Muscle of leg (tissue), 16 donors: Measurements from ENCODE around the gene MSGN1. TPM values are rescaled to one million over a fixed set of nuclear protein-coding genes. Genes with fewer than 3 reads are reported as not detected.

Source experiments
- DNase-seq: peaks from one replicate; pipeline ENCODE4 v3.0.0; 2013
- H3K27ac ChIP-seq: one replicate; pipeline ENCODE4 v1.5.1; 2013; ENCODE audit warnings: mild to moderate bottlenecking, low read length, control low read depth
- H3K27me3 ChIP-seq: one replicate; pipeline ENCODE4 v1.6.1; 2013; ENCODE audit warnings: low read length; ENCODE audit not compliant: control insufficient read depth, insufficient read depth
- H3K36me3 ChIP-seq: one replicate; pipeline ENCODE4 v1.6.1; 2013; ENCODE audit warnings: low read length; ENCODE audit not compliant: control insufficient read depth, insufficient read depth
- H3K4me1 ChIP-seq: one replicate; pipeline ENCODE4 v1.6.1; 2013; ENCODE audit warnings: low read length; ENCODE audit not compliant: control insufficient read depth, insufficient read depth
- H3K4me3 ChIP-seq: one replicate; pipeline ENCODE4 v1.5.1; 2013; ENCODE audit warnings: low read length, control low read depth
- H3K9me3 ChIP-seq: replicated peaks from 2 replicates; pipeline ENCODE4 v1.6.1; 2013; ENCODE audit warnings: low read depth, low read length; ENCODE audit not compliant: control insufficient read depth
- WGBS: methylation state at CpG from one replicate; pipeline ENCODE4 v1.1.5; 2013; ENCODE audit warnings: missing lambda C conversion rate; ENCODE audit not compliant: insufficient coverage; 5-methylcytosine and 5-hydroxymethylcytosine counted together
- long read RNA-seq, 11 donors: transcript quantifications; one replicate each; lab custom pipeline, GENCODE V29; 2026
- polyA plus RNA-seq, 8 donors: library from polyadenylated mRNA; unstranded; fragments of 120-200 nt; gene quantifications; one replicate each; pipeline versions ENCODE4 v1.2.1 to v1.2.3, GENCODE V29; 2013; ENCODE audit warnings: inconsistent platforms in 1 of 8, low replicate concordance in 1 of 8; ENCODE audit not compliant: insufficient read length in 8 of 8, insufficient read depth in 1 of 8
- total RNA-seq: library from RNA; stranded (reverse); fragments of 120-200 nt; gene quantifications from one replicate; pipeline ENCODE4 v1.2.4, GENCODE V29; 2013

MSGN1 gene, protein sequence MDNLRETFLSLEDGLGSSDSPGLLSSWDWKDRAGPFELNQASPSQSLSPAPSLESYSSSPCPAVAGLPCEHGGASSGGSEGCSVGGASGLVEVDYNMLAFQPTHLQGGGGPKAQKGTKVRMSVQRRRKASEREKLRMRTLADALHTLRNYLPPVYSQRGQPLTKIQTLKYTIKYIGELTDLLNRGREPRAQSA
- total RNA-seq (1.2 TPM), polyA plus RNA-seq (1 to 10 TPM in 5 of 8 donors, under 1 TPM in 2, not detected in 1; 0.35 to 2.3 (median 1.6) TPM)
- long read RNA-seq, donor 1 = 0 reads
- long read RNA-seq, donor 2 = 0 reads
- long read RNA-seq, donor 3, partial matches to known transcripts = 0 of 2 reads
- long read RNA-seq, donor 3, other reads (novel, unspliced or antisense) = 0 of 2 reads
- long read RNA-seq, donor 4, partial matches to known transcripts = 0 of 1 reads
- long read RNA-seq, donor 4, other reads (novel, unspliced or antisense) = 0 of 1 reads
- long read RNA-seq, donor 5 = 0 reads
- long read RNA-seq, donor 6, partial matches to known transcripts = 0 of 2 reads
- long read RNA-seq, donor 6, other reads (novel, unspliced or antisense) = 0 of 2 reads
- long read RNA-seq, donor 7 = 0 reads
- long read RNA-seq, donor 8 = 0 reads
- long read RNA-seq, donor 9 = 0 reads
- long read RNA-seq, donor 10 = 0 reads
- long read RNA-seq, donor 11, partial matches to known transcripts = 0 of 3 reads
- long read RNA-seq, donor 11, other reads (novel, unspliced or antisense) = 0 of 3 reads

DNA sequence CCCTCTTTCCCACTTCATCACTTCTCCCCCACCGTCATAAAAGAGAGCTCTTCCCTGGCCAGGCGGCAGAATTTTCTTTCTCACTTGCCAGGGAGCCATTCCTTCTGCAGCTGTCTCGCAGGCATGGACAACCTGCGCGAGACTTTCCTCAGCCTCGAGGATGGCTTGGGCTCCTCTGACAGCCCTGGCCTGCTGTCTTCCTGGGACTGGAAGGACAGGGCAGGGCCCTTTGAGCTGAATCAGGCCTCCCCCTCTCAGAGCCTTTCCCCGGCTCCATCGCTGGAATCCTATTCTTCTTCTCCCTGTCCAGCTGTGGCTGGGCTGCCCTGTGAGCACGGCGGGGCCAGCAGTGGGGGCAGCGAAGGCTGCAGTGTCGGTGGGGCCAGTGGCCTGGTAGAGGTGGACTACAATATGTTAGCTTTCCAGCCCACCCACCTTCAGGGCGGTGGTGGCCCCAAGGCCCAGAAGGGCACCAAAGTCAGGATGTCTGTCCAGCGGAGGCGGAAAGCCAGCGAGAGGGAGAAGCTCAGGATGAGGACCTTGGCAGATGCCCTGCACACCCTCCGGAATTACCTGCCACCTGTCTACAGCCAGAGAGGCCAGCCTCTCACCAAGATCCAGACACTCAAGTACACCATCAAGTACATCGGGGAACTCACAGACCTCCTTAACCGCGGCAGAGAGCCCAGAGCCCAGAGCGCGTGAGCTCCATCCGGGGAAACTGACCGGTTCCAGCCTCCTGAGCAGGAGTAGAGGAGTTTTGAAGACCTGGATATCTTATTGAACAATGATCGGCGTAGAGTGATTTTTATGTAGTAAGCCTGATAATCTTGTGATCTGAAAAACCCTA lies at the start of gene MSGN1:
Gene MSGN1, plus strand, starts transcription at position 65 of the 850 bp plus-strand sequence. Its CDS starts 59 bp downstream, at position 124.
- H3K27ac ChIP-seq = no peak within 1 kb of the TSS
- DNase-seq = no peak
- peaks cover 35% of the 10 kb centered on the region for H3K4me1 ChIP-seq
- no peaks in the 10 kb centered on the region for H3K9me3 ChIP-seq
- H3K4me3 ChIP-seq = no peak within 1 kb of the TSS
- no peaks in the 10 kb centered on the region for H3K36me3 ChIP-seq
- H3K27me3 ChIP-seq = no peaks in the 10 kb centered on the region
- 69% methylated on average over 16 of the region's 26 CpGs for WGBS

DNA sequence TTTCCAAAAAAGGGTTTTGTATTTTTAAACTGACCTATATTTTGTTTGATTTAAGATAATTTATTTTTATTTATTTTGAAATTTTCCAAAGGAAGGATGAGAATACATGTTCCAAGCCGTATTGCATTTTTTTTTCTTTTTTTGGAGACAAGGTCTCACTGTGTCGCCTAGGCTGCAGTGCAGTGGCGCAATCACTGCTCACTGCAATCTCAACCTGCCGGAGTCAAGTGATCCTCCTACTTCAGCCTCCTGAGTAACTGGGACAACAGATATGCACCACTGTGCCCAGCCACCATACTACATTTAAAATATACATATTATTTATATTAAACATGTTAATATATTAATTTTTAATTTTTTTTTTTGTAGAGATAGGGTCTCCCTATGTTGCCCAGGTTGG lies 47.4 kb upstream of the MSGN1 start:
- DNase-seq = no peak
- Histone ChIP-seq H3K4me1 (no peaks in the 10 kb centered on the region), H3K27ac (no peak overlapping the region), H3K27me3 (no peaks in the 10 kb centered on the region), H3K9me3 (no peaks in the 10 kb centered on the region), H3K36me3 (peaks cover 4% of the 10 kb centered on the region), H3K4me3 (no peak overlapping the region)
- WGBS = 96% methylated on average over 3 of the region's 4 CpGs

DNA sequence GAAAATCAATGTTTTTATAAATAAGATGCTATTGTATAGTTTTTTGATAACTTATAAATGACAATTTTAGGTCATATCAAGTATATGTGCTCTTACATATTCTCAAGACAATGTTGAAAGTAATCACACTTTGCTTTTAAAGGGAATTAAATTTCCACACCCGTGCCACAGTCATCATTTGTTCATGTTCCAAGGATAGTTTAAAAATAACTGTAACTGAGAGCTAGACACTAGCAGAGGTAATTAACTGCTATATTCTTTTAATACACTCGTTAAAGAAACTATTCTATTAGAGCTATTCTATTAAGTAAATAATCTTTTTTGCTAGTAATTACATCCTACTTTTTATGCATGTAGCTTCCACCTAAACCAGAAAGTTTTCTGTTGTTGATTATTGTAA lies 44.3 kb upstream of the MSGN1 start:
- Histone ChIP-seq H3K27me3 (no peaks in the 10 kb centered on the region), H3K36me3 (peaks cover 3% of the 10 kb centered on the region), H3K9me3 (no peaks in the 10 kb centered on the region), H3K4me1 (no peaks in the 10 kb centered on the region), H3K27ac (no peak overlapping the region), H3K4me3 (no peak overlapping the region)
- WGBS = no CpG with 5 or more reads among the region's 2 CpGs
- DNase-seq = no peak

DNA sequence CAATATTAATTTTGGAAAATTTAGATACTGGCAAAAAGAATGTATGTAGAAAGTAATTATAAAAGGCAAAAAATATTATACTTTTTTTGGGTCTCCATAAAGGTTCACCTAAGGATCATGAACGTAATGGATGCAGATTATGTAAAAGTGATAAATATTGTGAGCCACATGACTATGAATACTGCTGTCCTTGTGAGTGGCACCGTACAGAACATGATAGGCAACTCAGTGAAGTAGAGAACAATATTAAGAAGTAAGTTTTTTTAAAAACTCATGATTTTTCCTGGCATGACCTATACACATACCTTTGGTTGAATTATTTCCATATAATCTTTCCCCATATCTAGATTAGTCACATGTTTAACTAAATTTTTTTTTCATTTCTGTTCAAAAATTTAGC lies 43.7 kb upstream of the MSGN1 start:
- Histone ChIP-seq H3K27ac (no peak overlapping the region), H3K27me3 (no peaks in the 10 kb centered on the region), H3K9me3 (no peaks in the 10 kb centered on the region), H3K4me1 (no peaks in the 10 kb centered on the region), H3K36me3 (peaks cover 2% of the 10 kb centered on the region), H3K4me3 (no peak overlapping the region)
- WGBS = no CpG with 5 or more reads among the region's 2 CpGs
- DNase-seq = no peak

DNA sequence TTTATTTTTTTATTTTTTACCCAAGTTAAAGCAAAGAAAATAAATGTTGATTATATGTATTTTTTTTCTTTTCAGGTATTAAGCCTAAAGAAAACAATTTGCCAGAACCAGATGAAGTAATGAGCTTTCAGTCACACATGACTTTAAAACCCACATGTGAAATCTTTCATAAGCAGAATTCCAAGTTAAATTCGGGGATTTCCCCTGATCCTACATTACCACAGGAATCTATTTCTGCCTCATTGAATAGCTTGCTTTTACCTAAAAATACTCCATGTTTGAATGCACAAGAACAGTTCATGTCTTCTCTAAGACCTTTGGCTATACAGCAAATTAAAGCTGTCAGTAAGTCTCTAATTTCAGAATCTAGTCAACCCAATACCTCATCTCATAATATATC lies 35.7 kb upstream of the MSGN1 start:
- WGBS = 100% methylated on average over 1 of the region's 1 CpG
- Histone ChIP-seq H3K4me1 (no peaks in the 10 kb centered on the region), H3K4me3 (no peak overlapping the region), H3K36me3 (peaks cover 4% of the 10 kb centered on the region), H3K9me3 (no peaks in the 10 kb centered on the region), H3K27ac (no peak overlapping the region), H3K27me3 (no peaks in the 10 kb centered on the region)
- DNase-seq = no peak

DNA sequence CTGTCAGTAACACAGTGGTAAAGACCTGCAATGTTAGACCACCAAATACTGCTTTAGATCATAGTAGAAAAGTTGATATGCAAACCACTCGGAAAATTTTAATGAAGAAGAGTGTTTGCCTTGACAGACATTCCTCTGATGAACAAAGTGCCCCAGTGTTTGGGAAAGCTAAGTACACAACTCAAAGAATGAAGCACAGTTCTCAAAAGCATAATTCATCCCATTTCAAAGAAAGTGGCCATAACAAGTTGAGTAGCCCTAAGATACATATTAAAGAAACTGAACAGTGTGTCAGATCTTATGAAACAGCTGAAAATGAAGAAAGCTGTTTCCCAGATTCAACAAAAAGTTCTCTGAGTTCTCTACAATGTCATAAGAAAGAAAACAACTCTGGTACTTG lies 34.8 kb upstream of the MSGN1 start:
- no CpG with 5 or more reads among the region's 1 CpG for WGBS
- H3K27ac ChIP-seq = no peak overlapping the region
- peaks cover 4% of the 10 kb centered on the region for H3K36me3 ChIP-seq
- DNase-seq = no peak
- H3K4me3 ChIP-seq = no peak overlapping the region
- no peaks in the 10 kb centered on the region for H3K4me1 ChIP-seq
- no peaks in the 10 kb centered on the region for H3K27me3 ChIP-seq
- H3K9me3 ChIP-seq = no peaks in the 10 kb centered on the region

DNA sequence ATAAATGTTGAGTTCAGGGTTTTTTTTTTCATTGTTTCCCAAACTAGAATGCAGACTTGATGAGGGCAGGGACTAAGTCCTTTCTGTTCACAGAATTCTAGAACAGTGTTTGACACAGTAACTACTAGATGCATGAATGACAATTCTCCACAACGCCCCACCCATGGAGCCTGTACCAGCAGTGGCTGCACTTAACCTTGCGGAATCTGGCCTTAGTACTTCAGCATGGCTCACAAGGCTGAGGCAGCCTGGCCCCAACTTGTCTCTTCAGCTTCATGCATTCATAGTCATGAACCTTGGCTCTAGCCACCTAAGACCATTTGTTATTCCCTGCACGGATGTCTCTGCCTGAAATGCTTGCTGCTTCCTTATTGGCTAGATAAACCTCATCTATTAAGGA lies 29.5 kb upstream of the MSGN1 start:
- 73% methylated on average over 3 of the region's 3 CpGs for WGBS
- no peaks in the 10 kb centered on the region for H3K36me3 ChIP-seq
- DNase-seq = no peak
- H3K4me1 ChIP-seq = peaks cover 13% of the 10 kb centered on the region
- no peaks in the 10 kb centered on the region for H3K9me3 ChIP-seq
- H3K27me3 ChIP-seq = no peaks in the 10 kb centered on the region
- H3K4me3 ChIP-seq = no peak overlapping the region
- no peak overlapping the region for H3K27ac ChIP-seq

DNA sequence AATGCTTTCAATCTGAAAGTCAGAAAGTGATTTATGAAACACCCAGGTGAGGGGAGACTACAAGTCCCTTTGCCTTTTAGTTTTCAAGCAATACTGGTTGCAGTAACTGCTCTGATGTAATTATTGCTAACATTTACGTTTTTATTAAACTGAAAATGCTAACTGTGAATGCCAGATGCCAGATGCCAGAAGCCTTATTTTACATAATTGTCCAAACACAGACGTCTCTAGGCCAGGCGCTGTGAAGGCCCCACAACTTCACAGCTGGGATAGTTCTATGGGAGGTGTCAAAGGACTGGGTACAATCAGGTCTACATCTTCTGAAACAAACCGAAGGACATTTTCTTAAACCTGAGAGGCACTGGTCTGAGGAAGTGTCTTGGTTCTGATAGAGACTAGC lies 27.5 kb upstream of the MSGN1 start:
- Histone ChIP-seq H3K36me3 (no peaks in the 10 kb centered on the region), H3K27me3 (no peaks in the 10 kb centered on the region), H3K27ac (no peak overlapping the region), H3K4me3 (no peak overlapping the region), H3K9me3 (no peaks in the 10 kb centered on the region), H3K4me1 (peaks cover 26% of the 10 kb centered on the region)
- WGBS = 80% methylated on average over 1 of the region's 4 CpGs
- no peak for DNase-seq

DNA sequence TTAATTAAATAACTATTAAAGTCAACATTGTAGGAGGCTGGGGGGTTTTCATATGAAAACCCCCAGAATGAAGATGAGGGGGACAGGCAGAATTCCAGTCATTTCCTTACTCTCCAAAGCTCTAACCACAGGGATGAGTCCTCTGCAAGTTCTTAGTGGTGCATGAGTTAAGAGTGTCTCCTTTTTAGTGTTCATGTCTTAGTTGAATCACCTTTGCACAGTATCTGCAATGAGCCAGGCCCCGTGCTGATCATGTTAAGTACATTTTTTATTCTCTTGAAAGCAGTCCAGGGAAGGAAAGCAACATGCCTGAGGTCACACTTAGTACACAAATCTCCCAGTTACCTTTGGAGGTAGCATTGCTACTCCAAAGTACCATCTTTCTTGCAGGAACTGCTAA lies 25.7 kb upstream of the MSGN1 start:
- H3K9me3 ChIP-seq = no peaks in the 10 kb centered on the region
- WGBS = 60% methylated on average over 1 of the region's 1 CpG
- H3K4me3 ChIP-seq = no peak overlapping the region
- H3K4me1 ChIP-seq = peaks cover 39% of the 10 kb centered on the region
- no peaks in the 10 kb centered on the region for H3K36me3 ChIP-seq
- peak overlapping the region; percentile 84 for H3K27ac ChIP-seq
- no peak for DNase-seq
- H3K27me3 ChIP-seq = no peaks in the 10 kb centered on the region
